Measurements from ENCODE around the gene CABYR. TPM values are rescaled to one million over a fixed set of nuclear protein-coding genes. Genes with fewer than 3 reads are reported as not detected.
"Not testable (repeated sequence)": the region's sequence is repeated elsewhere in the genome, so short reads cannot be mapped to it uniquely, and the experiment has no call there.

The CABYR gene
- total RNA-seq, 3 donors from 2014 or later, result 0.64 to 5.9 (median 4.5) TPM

GRCh38 chr18:24142376-24142775 lies 3.5 kb downstream of the CABYR start:
- Histone ChIP-seq H3K27ac (no peak overlapping the region), H3K9me3 (no peaks in the 10 kb centered on the region), H3K4me1 (no peaks in the 10 kb centered on the region), H3K4me3 (no peak overlapping the region), H3K36me3 (no peaks in the 10 kb centered on the region), H3K27me3 (no peaks in the 10 kb centered on the region)
- no peak for DNase-seq (ENCODE audit: low spot score in 2 of 2)
- TF ChIP-seq, protein P1, sequence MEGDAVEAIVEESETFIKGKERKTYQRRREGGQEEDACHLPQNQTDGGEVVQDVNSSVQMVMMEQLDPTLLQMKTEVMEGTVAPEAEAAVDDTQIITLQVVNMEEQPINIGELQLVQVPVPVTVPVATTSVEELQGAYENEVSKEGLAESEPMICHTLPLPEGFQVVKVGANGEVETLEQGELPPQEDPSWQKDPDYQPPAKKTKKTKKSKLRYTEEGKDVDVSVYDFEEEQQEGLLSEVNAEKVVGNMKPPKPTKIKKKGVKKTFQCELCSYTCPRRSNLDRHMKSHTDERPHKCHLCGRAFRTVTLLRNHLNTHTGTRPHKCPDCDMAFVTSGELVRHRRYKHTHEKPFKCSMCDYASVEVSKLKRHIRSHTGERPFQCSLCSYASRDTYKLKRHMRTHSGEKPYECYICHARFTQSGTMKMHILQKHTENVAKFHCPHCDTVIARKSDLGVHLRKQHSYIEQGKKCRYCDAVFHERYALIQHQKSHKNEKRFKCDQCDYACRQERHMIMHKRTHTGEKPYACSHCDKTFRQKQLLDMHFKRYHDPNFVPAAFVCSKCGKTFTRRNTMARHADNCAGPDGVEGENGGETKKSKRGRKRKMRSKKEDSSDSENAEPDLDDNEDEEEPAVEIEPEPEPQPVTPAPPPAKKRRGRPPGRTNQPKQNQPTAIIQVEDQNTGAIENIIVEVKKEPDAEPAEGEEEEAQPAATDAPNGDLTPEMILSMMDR (IDR thresholded peaks at IDR 0.05), result no peak
- no peak for TF ChIP-seq POLR2AphosphoS5 (IDR thresholded peaks at IDR 0.05)
- no peak for TF ChIP-seq POLR2A (IDR thresholded peaks at IDR 0.05)
- intact Hi-C loops (cut with DNase I; ENCODE audit: low total_unique reads), result no loop called here

GRCh38 chr18:24149591-24149990 lies 10.7 kb downstream of the CABYR start:
- H3K9me3 ChIP-seq; DNase-seq (ENCODE audit: low spot score in 2 of 2); H3K27ac ChIP-seq; H3K36me3 ChIP-seq; intact Hi-C loops (cut with DNase I; ENCODE audit: low total_unique reads); H3K4me3 ChIP-seq; H3K4me1 ChIP-seq; H3K27me3 ChIP-seq: not testable (repeated sequence)

DNA sequence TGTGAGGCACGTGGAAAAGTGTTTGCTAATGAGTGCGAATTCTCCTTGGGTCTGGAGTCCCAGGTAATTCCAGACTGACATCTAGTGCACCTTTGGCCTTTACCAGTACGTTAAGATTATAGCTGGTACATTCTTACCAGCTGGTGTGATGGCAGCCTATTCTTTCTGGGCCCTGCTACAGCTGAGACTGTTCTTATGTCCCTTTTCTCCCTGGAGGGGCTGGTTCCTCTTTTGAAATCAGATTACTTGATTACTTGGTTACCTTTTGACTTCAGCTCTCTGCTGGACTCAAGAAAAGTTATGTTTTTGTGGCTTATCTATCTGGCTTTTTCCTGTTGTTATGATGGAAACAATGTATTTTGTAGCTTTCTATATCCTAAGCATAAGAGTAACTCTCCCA lies 14.5 kb downstream of the CABYR start:
- no peak overlapping the region for H3K27ac ChIP-seq
- TF ChIP-seq, protein P1 (IDR thresholded peaks at IDR 0.05), result no peak
- intact Hi-C loops (cut with DNase I; ENCODE audit: low total_unique reads), result no loop called here

DNA sequence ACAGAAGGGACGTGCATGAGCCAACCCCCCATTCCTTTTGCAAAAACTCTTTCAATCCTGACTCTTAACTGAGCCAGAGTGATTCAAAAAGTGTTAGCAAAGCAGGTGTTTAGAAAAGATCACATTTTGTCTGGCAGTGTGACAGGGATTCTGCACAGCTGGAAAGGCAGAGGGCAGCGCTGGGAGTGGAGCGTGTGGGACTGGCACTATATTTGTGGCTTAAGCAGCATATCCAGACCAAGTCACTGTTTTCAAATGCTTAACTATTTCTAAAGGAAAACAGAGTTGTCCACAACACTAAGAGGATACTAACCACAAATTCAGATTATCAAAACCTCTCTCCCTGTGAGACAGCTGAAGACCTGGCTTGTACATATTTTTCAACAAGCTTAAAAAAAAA lies 19.0 kb downstream of the CABYR start:
- Histone ChIP-seq H3K27me3 (no peaks in the 10 kb centered on the region), H3K36me3 (no peaks in the 10 kb centered on the region), H3K27ac (no peak overlapping the region), H3K9me3 (no peaks in the 10 kb centered on the region), H3K4me1 (no peaks in the 10 kb centered on the region), H3K4me3 (no peak overlapping the region)
- intact Hi-C loops (cut with DNase I; ENCODE audit: low total_unique reads), result no loop called here
- TF ChIP-seq POLR2AphosphoS5 (IDR thresholded peaks at IDR 0.05), result no peak
- TF ChIP-seq POLR2A (IDR thresholded peaks at IDR 0.05), result no peak
- TF ChIP-seq, protein P1 (IDR thresholded peaks at IDR 0.05), result no peak
- no peak for DNase-seq (ENCODE audit: low spot score in 2 of 2)

More for the DNA sequence above, 14.5 kb downstream of the CABYR start:
- H3K4me1 ChIP-seq, result no peaks in the 10 kb centered on the region
- H3K4me3 ChIP-seq, result no peak overlapping the region
- H3K9me3 ChIP-seq, result no peaks in the 10 kb centered on the region
- H3K36me3 ChIP-seq, result no peaks in the 10 kb centered on the region
- no peaks in the 10 kb centered on the region for H3K27me3 ChIP-seq
- DNase-seq (ENCODE audit: low spot score in 2 of 2), result no peak

GRCh38 chr18:24160086-24160485 lies 21.2 kb downstream of the CABYR start:
- TF ChIP-seq, protein P1 (IDR thresholded peaks at IDR 0.05), result no peak
- TF ChIP-seq POLR2AphosphoS5 (IDR thresholded peaks at IDR 0.05) (no peak), POLR2A (IDR thresholded peaks at IDR 0.05) (no peak)
- H3K4me3 ChIP-seq, result no peak overlapping the region
- DNase-seq (ENCODE audit: low spot score in 2 of 2), result no peak
- no peaks in the 10 kb centered on the region for H3K27me3 ChIP-seq
- H3K36me3 ChIP-seq, result peaks cover 3% of the 10 kb centered on the region
- no peaks in the 10 kb centered on the region for H3K4me1 ChIP-seq
- no peak overlapping the region for H3K27ac ChIP-seq
- intact Hi-C loops (cut with DNase I; ENCODE audit: low total_unique reads), result no loop called here
- no peaks in the 10 kb centered on the region for H3K9me3 ChIP-seq

DNA sequence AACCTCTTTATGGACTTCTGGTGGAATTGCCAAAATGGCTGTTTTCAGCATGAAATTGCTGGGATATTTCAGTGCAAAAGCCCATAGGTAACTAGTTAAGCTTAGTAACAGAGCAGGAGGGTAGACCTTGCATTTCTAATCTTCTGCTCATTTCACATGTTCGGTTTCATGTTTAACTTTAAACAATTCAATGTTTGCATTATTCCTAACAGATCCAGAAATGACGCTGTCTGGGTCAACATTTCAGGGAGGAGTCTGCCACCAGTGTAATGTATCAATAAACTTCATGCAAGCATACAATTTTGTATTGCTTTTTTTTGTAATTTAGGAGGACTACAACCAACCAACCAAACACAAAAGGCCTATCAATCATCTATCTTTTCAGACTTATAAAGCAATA lies 22.4 kb downstream of the CABYR start:
- peaks cover 5% of the 10 kb centered on the region for H3K36me3 ChIP-seq
- DNase-seq (ENCODE audit: low spot score in 2 of 2), result no peak
- no peaks in the 10 kb centered on the region for H3K9me3 ChIP-seq
- H3K27me3 ChIP-seq, result no peaks in the 10 kb centered on the region
- no peak overlapping the region for H3K27ac ChIP-seq
- TF ChIP-seq, protein P1 (IDR thresholded peaks at IDR 0.05), result no peak
- TF ChIP-seq POLR2A (IDR thresholded peaks at IDR 0.05) (no peak), POLR2AphosphoS5 (IDR thresholded peaks at IDR 0.05) (no peak)
- no peak overlapping the region for H3K4me3 ChIP-seq
- no peaks in the 10 kb centered on the region for H3K4me1 ChIP-seq
- intact Hi-C loops (cut with DNase I; ENCODE audit: low total_unique reads), result no loop called here

Measured in breast epithelium (tissue), 4 donors.